GM19397 (cell line): ENCODE data around the gene TPCN1.

Experiments
- ATAC-seq: cut with Tn5 transposase; IDR thresholded peaks from one replicate; pipeline ENCODE4 v1.9.1; 2021; ENCODE audit warnings: mild to moderate bottlenecking, moderate library complexity; ENCODE audit not compliant: unreplicated experiment

The TPCN1 gene

DNA sequence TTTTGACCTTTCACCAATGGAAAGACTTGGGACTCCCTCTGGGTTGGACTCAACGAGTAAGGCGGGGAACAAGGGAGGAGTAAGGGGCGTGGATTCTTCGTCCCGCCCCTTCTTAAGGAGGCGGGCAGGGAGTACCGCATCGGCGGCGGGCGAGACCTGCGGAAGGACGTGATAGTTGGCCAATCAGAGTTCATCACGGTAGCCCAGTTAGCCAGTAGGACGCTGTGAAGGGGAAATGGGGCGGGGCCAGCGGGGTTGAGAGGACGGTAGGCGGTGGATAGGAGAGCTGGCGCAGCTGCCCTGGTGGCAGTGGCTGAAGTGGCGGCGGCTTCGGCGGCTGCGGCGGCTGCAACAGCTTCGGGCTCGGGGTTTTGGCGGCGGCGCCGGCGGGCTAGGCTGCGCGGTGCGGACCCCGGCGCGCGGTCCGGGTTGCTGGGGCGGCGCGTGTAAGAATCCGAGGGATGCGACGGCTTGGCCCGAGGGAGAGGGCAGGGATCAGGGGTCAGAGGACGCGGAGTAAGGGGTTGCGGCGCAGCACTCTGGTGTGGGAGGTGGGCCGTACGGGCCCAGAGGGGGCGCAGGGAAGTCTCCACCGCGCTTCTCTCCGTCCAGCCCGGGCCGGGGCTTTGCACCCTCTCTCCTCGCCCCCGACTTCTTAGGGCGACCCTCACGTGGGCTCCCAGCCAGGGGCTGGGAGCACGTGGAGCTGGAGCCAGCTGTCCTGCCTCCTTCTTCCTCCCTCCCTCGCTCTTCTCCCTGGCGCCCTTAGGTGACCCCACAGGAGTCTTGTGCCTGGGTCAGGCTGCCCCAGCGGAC is at the start of gene TPCN1:
Gene TPCN1, plus strand, starts transcription at position 284 of the 816 bp plus-strand sequence. CDS start 5,389 bp downstream, outside the sequence.
- ATAC-seq: peak; percentile 88

DNA sequence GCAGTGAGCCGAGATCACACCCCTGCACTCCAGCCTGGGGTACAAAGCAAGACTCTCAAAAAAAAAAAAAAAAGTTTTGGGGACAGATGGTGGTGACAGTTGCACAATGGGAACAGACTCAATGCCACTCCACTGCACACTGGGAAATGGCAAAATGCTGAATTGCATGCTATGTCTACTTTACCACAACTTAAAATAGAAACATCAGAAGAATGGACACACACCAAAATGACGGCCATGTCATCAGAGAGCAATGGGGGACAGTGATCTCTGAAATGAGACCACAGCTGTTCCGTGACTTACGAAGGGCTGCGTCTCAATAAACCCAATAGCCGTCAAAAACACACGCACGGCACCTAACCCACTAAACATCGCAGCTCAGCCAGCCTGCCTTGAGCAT is 49.7 kb upstream of the TPCN1 start:
- ATAC-seq: no peak

DNA sequence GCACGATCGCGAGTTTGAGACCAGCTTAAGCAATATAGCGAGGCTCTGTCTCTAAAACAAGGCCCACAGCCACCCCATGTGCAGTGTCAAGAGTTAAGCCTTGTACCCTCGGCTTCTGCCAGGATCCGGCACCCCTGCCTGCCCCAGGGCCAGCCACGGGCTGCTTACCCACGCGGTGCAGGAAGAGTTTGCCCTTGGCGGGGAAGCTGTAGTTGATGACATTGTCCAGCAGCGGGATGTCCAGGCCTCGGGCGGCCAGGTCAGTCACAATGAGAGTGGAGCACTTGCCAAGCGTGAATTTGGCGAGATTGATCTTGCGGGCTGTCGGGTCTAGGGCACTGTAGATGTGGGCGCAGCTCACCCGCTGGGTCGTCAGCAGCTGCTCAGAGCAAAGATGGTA is 49.1 kb upstream of the TPCN1 start:
- ATAC-seq: no peak

DNA sequence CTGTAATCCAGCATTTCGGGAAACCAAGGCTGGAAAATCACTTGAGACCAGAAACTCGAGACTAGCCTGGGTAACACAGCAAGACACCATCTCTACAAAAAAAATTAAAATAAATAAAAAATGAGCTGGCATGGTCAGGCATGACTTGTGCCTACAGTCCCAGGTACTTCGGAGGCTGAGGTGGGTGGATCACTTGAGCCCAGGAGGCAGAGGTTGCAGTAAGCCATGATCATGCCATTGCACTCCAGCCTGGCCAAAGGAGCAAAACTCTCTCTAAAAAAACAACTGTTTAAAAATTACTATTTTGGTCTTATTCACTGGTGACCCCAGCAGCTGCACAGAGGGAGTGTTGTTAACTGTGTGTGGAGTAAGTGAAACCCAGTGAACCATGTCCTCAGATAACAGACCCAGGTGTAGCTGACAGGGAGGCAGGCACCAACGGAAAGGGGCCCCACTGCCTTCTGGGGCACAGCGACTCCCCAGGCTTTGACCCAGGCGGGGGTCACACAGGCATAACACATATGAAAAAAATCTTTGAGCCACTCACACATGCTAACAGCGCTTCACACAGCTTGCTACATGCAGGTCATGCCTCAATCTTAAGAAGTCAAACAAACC is 48.1 kb upstream of the TPCN1 start:
- peak; percentile 65 for ATAC-seq

DNA sequence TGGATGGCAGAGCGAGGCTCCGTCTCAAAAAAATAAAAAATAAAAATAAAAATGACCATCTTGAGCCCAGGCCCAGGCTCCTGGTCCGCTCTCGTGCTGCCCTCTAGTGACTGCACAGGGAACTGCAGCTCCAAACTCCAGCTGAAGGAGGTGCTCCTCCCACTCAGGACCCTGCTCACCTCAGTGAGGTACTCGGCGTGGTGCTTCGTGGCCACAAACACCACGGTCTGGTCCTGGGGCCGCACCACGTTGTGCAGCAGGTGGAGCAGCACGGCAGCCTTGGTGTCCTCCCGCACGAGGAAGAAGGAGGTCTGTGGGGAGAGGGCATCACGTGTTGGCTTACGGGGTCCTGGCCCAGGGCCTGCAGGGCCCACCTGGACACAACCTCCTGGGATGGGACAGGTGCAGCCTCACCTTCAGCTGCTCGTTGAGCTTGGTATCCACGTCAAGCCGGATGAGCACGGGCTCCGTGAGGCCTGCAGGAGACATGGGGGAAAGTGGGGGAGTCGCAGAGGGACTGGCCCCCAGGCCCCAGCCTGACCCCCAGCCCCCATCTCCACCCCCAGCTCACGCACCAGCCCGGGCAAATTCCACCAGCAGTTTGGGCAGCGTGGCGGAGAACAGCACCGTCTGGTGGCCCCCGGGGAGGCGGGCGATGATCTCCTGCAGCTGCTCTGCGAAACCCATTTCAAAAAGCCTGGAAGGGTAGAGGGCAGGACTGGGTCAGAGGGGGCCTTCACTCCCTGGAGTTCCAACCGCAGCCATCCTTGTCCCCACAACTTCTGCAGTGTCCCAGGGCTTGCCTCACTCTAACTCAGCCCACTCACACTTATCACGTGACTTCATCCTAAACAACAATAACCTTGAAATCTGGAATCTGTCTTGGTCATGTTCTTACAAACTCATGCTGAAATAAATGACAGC is 46.5 kb upstream of the TPCN1 start:
- ATAC-seq: no peak

DNA sequence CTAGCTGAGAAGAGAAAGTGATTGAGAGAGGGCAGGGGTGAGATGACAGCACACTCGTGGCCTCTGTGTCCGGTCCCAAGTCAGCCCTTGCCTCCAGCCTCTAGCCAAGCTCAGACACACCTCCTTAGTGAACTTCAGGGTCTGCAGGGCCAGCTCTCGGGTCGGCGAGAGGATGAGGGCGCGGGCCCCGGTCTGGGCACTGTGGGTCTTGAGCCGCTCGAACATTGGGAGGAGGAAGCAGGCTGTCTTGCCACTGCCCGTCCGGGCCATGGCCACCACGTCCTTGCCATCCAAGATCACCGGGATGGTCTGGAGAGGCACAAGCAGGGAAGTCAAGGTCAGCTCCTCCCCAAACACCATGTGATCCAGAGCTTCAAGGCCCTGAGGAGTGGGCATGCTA is 42.2 kb upstream of the TPCN1 start:
- no peak for ATAC-seq

DNA sequence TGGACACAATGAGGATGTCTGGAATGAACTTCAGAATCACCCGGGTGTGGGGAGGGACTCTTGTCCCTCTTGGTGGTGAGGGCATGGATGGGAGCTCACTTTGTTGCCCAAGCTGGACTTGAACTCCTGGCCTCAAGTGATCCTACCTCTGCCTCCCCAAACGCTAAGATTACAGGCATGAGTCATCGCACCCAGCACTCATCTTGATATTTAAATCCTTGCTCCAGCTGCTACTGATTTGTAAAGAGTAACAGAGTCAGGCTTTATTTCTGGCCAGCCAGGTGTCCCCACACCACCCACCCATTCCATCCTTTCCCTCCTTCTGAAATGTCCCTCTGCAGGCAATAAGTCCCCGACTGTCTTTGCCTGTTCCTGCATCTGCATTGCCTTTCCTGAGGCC is 40.9 kb upstream of the TPCN1 start:
- no peak for ATAC-seq

DNA sequence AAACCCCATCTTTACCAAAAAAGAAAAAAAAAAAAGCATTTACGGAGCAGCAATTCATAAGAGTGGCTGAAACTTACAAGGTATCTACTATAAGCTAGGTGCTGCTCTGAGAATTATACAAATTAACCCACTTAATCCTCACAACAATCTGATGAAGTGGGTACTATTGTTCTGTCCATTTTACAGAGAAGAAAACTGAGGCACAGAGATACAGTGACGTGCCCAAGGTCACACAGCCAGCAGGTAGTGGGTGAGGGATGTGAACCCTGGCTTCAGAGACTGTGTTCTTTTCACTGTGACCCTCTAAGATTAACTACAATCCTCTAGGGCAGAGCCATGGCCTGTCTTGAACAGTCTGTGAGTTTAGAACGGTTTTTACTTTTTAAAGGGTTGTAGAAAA is 39.3 kb upstream of the TPCN1 start:
- ATAC-seq: no peak

DNA sequence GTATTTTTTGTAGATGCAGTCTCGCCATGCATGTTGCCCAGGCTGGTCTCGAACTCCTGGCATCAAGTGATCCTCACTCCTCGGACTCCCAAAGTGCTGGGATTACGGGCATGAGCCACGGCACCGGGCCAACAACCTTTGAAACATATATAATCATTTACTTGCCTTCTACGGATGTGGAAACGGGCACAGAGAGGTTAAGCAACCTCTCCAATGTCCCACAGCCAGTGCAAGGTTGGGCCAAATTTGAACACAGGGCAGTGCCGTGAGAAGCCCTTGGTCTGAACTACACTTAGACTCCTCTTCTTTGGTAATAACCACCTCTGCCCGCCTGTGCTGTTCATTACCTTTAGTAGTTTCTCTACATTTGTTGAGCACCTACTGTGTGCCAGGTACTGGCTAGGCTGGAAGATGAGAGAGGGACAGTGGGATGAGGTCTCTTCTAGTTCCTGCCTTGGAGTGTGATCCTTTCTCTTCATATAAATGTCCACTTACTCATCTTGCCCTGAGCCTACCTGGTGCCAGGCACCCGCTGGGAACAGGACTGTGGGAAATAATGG is 38.2 kb upstream of the TPCN1 start:
- ATAC-seq: no peak

DNA sequence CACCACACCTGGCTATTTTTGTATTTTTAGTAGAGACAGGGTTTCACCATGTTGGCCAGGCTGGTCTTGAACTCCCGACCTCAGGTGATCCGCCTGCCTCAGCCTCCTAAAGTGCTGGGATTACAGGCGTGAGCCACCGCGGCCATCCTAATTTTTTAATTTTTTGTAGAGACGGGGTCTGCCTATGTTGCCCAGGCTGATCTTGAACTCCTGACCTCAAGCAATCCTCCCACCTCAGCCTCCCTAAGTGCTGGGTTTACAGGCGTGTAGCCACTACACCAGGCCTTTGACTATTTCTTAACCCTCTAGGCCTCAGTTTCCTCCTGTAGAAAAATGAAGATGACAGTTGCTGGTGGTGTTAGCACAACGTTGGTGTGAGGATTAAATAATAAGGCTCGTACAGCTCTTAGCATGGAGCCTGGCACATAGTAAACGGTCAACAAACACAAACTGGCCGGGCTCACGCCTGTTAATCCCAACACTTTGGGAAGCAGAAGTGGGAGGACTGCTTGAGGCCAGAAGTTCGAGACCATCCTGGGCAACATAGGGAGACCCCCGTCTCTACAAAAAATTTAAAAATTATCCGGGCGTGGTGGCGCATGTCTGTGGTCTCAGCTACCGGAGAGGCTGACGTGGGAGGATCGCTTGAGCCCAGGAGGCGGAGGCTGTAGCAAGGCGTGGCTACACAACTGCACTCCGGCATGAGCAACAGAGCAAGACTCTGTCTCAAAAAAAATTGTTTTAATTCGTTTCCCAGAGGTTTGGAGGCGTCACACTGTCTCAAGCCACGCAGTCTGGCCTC is 37.0 kb upstream of the TPCN1 start:
- peak; percentile 37 for ATAC-seq

DNA sequence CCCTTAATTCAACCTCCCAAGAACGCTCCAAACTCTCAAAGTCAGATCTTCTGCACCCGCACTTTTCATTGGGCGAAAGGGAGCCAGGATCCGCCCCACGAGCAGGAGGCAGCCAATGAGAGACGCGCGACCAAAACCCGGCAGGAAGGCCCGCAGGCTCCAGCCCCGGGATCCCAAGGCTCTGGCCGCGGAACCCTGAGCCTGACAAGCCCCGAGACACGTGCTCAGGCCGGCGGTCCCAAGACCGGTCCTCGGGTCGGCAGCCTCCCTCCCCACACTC is 36.4 kb upstream of the TPCN1 start:
- ATAC-seq: peak; percentile 77

DNA sequence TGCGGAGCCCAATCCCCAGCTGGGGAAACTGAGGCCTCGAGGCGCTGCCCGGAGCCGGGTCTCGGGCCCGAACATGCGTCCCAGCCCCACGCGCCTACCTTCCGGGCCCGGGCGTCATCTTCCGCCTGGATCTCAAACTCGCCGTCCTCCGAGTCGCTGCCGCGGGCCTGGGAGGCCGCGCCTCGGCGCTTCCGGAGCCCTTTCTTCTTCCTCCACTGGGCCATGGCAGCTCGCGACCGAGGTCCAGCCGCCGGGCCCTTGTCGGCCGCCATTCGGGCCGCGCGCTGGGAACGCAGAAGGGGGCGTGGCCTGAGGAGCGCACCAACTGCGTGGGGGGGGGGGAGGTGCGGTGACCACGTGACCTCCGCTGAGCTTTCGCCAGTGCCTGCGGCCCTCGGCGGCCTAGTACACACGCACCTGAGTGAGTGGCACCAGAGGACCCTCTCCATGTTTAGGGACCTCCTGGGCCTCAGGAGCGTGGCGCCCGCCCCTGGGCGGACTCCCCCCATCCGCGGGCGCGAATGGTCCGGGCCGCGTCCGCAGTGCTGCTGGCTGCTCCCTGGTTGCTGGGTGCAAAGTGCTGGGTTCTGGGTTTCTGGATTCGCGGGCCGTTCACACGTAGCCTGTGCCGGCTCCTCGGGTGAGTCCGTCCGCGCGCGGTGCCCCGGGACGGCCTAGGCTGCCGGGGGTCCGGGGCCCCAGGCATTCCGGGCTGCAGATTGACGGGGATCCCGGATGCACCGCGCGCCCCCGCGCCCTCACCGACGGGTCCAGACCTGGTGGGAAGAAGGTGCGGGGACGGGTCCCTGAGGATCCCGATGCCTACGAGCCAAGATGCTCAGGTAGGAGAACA is 35.9 kb upstream of the TPCN1 start, which contains the start of the genes DDX54 and RITA1:
Gene DDX54, minus strand, starts transcription at position 299 of the 853 bp plus-strand sequence. Its CDS starts 27 bp downstream, at position 272.
Gene RITA1, plus strand, starts transcription at position 542 of the 853 bp plus-strand sequence. CDS start 1,026 bp downstream, outside the sequence.
- ATAC-seq: peak; percentile 48

DNA sequence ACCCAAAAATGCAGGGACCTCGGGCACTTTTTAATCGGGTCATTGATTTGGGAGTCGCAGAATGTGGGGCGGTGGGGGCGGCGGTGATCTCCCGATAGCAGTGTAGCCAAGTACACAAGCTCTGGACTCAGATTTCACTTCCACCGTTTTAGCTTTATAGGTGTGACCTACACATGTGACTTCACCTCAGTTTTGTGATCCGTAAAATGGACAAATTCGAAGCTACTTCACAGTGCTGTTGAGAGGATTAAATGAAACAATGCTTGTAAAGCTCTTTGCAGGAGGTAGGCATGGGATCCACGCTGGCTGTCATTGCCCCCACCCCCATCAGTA is 35.3 kb upstream of the TPCN1 start:
- no peak for ATAC-seq

DNA sequence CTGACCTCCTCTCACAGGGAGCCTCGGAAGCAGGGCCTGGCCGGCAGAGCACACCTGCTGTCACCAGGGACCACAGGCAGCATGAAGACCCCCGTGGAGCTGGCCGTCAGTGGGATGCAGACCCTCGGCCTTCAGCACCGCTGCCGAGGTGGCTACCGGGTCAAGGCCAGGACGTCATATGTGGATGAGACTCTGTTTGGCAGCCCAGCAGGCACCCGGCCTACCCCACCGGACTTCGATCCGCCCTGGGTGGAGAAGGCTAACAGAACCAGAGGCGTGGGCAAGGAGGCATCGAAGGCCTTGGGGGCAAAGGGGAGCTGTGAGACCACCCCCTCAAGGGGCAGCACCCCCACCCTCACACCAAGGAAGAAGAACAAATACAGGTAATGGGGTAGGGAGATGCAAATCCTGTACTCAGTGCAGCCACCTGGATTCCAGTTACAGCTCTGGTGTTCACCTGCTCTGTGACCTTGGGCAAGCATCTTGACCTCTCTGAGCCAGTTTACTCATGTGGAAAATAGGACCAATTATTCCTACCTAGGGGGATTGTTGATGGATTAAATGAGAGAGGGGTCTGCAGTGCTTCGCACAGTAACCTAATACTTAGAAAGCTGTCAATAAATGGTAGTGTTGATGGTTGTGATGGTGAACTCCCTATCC is 34.5 kb upstream of the TPCN1 start:
- ATAC-seq: no peak

DNA sequence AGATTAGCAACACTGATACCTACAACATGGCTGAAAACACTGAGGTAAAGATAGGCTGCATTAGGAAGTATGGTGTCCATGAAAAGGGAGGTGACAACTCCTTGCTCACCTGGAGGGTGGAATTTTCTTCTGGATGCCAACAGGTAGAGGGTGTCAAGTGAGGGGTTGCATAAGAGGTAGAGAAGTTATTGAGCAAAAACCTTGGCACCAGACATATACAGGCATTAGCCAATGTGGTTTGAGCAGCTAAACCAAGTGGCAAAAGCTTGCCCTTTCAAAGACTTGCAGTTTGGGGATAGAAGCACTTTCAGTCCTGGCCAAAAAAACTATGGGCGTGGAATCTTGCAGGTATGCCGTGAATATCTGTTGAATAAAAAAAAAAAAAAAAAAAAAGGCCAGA is 31.9 kb upstream of the TPCN1 start:
- no peak for ATAC-seq

DNA sequence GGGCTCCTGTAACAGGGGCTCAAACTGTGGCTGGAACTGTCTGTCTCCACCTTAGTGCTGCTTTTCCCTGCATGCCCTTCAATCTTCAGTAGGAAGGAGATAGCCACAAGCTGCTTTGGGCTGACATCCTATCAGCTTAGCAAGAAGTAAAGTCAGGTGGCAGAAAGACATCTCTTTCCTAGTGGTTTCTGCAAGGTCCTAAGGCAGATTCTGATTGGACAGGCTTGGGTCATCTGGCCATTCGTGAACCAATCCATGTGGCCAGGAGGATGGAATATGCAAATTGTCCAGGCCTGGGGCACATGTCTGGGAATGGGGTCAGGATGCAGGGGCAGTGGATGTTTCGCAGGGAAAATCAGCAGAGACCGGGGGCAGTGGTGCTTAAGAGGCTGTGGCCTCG is 30.5 kb upstream of the TPCN1 start:
- no peak for ATAC-seq

DNA sequence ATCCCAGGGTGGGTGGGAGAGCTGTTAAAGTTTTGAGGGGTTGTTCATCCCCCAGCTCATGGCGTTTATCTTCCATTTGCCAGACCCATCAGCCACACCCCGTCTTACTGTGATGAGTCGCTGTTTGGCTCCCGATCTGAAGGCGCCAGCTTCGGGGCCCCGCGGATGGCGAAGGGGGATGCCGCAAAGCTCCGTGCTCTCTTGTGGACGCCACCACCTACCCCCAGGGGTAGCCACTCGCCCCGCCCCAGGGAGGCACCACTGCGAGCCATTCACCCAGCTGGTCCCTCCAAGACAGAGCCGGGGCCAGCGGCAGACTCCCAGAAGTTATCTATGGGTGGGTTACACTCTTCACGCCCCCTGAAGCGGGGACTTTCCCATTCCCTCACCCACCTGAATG is 30.0 kb upstream of the TPCN1 start:
- ATAC-seq: no peak

DNA sequence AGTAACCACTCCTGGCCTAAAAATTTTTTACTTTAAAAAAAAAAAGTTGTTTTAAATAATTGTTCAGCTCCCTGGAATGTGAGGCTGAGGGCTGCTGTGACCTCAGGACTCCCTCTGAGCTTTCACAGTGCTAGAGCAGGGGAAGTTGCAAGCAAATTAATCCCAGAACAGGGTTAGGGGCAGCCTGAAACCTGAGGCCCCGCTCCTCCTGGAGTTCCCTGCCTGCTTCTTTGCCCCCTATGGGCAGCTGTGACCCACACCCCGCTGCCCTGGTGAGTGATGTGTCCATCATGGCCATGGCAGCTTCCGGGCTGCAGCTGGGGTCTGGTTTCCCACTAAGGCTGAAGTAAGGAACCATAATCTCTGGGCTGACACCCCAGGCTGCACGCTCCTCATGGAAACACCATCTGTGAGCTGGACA is 26.3 kb upstream of the TPCN1 start:
- no peak for ATAC-seq

DNA sequence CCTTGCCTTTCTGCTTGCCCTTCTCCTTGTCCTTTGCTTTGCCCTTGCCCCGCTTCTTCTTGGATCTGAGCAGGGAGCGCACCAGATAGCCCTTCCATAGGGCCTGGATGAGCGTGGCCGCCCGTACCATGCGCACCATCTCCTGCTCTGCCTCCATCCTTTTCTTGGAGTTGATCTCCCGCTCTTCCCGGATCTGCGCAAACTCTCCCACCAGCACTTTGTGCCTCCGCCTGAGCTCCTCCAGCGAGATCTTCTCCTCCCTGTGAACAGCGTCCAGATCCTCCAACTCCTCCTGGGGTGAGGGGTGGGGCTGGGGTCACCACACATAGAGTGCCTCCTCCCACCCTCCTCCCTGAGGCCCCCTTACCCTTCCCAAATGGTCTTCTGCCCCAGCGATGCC is 25.7 kb upstream of the TPCN1 start:
- ATAC-seq: no peak
